HEK293 (cell line): Measurements from ENCODE around the gene FKBP8.
A peak's percentile ranks its signal among the peaks of the same experiment; 100 is the strongest.

Experiments
- GLI2 ChIP-seq: fragments of 450-650 bp; formaldehyde crosslinking; IDR thresholded peaks from 2 replicates; pipeline ENCODE4; 2017; ENCODE audit warnings: missing biosample characterization, missing genetic modification characterization, low read depth, borderline replicate concordance
- HOXC10 ChIP-seq: sonication (generic); formaldehyde crosslinking; IDR thresholded peaks from 2 replicates; pipeline ENCODE4 v1.8.1; 2023; ENCODE audit warnings: mild to moderate bottlenecking, missing genetic modification reagents
- KLF1 ChIP-seq: fragments of 450-650 bp; formaldehyde crosslinking; IDR thresholded peaks from 2 replicates; pipeline ENCODE4 v1.5.1; 2016; ENCODE audit warnings: missing biosample characterization, missing genetic modification characterization
- MYNN ChIP-seq: fragments of 450-650 bp; formaldehyde crosslinking; IDR thresholded peaks from 2 replicates; pipeline ENCODE4 v1.5.1; 2016; ENCODE audit warnings: missing biosample characterization, missing genetic modification characterization, borderline replicate concordance
- REPIN1 ChIP-seq: fragments of 450-650 bp; formaldehyde crosslinking; IDR thresholded peaks from 2 replicates; pipeline ENCODE4 v1.5.1; 2017; ENCODE audit warnings: missing biosample characterization, missing genetic modification characterization, low read depth
- SCRT2 ChIP-seq: fragments of 450-650 bp; formaldehyde crosslinking; IDR thresholded peaks from 2 replicates; pipeline ENCODE4 v1.5.1; 2016; ENCODE audit warnings: missing biosample characterization, missing genetic modification characterization
- SP2 ChIP-seq: fragments of 450-650 bp; formaldehyde crosslinking; IDR thresholded peaks from 2 replicates; pipeline ENCODE4 v1.5.1; 2016; ENCODE audit warnings: missing biosample characterization, missing genetic modification characterization
- SP7 ChIP-seq: fragments of 450-650 bp; formaldehyde crosslinking; IDR thresholded peaks from 2 replicates; pipeline ENCODE4 v1.5.1; 2016; ENCODE audit warnings: missing biosample characterization, missing genetic modification characterization
- TCF7L2 ChIP-seq: IDR thresholded peaks from 2 replicates; pipeline ENCODE4 v1.6.1; 2011; ENCODE audit warnings: low read depth, mild to moderate bottlenecking, inconsistent platforms, low read length, moderate library complexity, borderline replicate concordance
- ZNF155 ChIP-seq: fragments of 450-650 bp; formaldehyde crosslinking; IDR thresholded peaks from 2 replicates; pipeline ENCODE4 v1.5.1; 2016; ENCODE audit warnings: missing biosample characterization, missing genetic modification characterization
- ZNF24 ChIP-seq: fragments of 450-650 bp; formaldehyde crosslinking; IDR thresholded peaks from 2 replicates; pipeline ENCODE4 v1.5.1; 2016; ENCODE audit warnings: missing biosample characterization, missing genetic modification characterization
- ZNF274 ChIP-seq, 2 experiments: fragments of 200-500 bp in 1 of 2; fragments of 450-650 bp in 1 of 2; sonication (Bioruptor generic) in 1 of 2; formaldehyde crosslinking in 1 of 2; IDR thresholded peaks; 2 replicates each; pipeline versions ENCODE4 v1.5.1 to v1.6.1; 2014 to 2016; ENCODE audit warnings: borderline replicate concordance in 1 of 2, inconsistent platforms in 1 of 2, low read length in 1 of 2, missing biosample characterization in 1 of 2, missing genetic modification characterization in 1 of 2
- ZNF302 ChIP-seq: fragments of 450-650 bp; formaldehyde crosslinking; IDR thresholded peaks from 2 replicates; pipeline ENCODE4 v1.5.1; 2016; ENCODE audit warnings: missing biosample characterization, missing genetic modification characterization, low read depth
- ZNF423 ChIP-seq: fragments of 450-650 bp; formaldehyde crosslinking; IDR thresholded peaks from 2 replicates; pipeline ENCODE4 v1.5.1; 2016; ENCODE audit warnings: missing biosample characterization, missing genetic modification characterization
- ZNF48 ChIP-seq: fragments of 450-650 bp; formaldehyde crosslinking; IDR thresholded peaks from 2 replicates; pipeline ENCODE4 v1.5.1; 2016; ENCODE audit warnings: missing biosample characterization, missing genetic modification characterization
- ZNF501 ChIP-seq: fragments of 450-650 bp; formaldehyde crosslinking; IDR thresholded peaks from 2 replicates; pipeline ENCODE4 v1.5.1; 2016; ENCODE audit warnings: missing biosample characterization, missing genetic modification characterization
- ZNF514 ChIP-seq: fragments of 450-650 bp; formaldehyde crosslinking; IDR thresholded peaks from 2 replicates; pipeline ENCODE4 v1.5.1; 2016; ENCODE audit warnings: missing biosample characterization, missing genetic modification characterization
- ZNF530 ChIP-seq: fragments of 450-650 bp; formaldehyde crosslinking; IDR thresholded peaks from 2 replicates; pipeline ENCODE4 v1.5.1; 2016; ENCODE audit warnings: low read depth, missing biosample characterization, missing genetic modification characterization
- ZNF560 ChIP-seq: fragments of 450-650 bp; formaldehyde crosslinking; IDR thresholded peaks from 2 replicates; pipeline ENCODE4 v1.5.1; 2017; ENCODE audit warnings: missing biosample characterization, missing genetic modification characterization, borderline replicate concordance
- ZNF600 ChIP-seq: fragments of 450-650 bp; formaldehyde crosslinking; IDR thresholded peaks from 2 replicates; pipeline ENCODE4 v1.5.1; 2016; ENCODE audit warnings: missing biosample characterization, missing genetic modification characterization
- ZNF660 ChIP-seq: fragments of 450-650 bp; IDR thresholded peaks from 2 replicates; pipeline ENCODE4 v1.5.1; 2018; ENCODE audit warnings: missing biosample characterization, mild to moderate bottlenecking, missing genetic modification characterization
- ZNF701 ChIP-seq: fragments of 450-650 bp; formaldehyde crosslinking; IDR thresholded peaks from 2 replicates; pipeline ENCODE4 v1.5.1; 2016; ENCODE audit warnings: missing biosample characterization, missing genetic modification characterization
- ZNF791 ChIP-seq: fragments of 450-650 bp; formaldehyde crosslinking; IDR thresholded peaks from 2 replicates; pipeline ENCODE4 v1.5.1; 2016; ENCODE audit warnings: missing biosample characterization, missing genetic modification characterization
- ZSCAN16 ChIP-seq: fragments of 450-650 bp; formaldehyde crosslinking; IDR thresholded peaks from 2 replicates; pipeline ENCODE4 v1.5.1; 2016; ENCODE audit warnings: missing biosample characterization, missing genetic modification characterization
- ZSCAN30 ChIP-seq: fragments of 450-650 bp; IDR thresholded peaks from 2 replicates; pipeline ENCODE4 v1.5.1; 2018; ENCODE audit warnings: missing biosample characterization, mild to moderate bottlenecking, missing genetic modification characterization, moderate library complexity
- TF ChIP-seq, protein P1 (sequence below): fragments of 450-650 bp; formaldehyde crosslinking; IDR thresholded peaks from 2 replicates; pipeline ENCODE4 v1.5.1; 2016; ENCODE audit warnings: missing biosample characterization, missing genetic modification characterization
- TF ChIP-seq, protein P2 (sequence below): fragments of 450-650 bp; formaldehyde crosslinking; IDR thresholded peaks from 2 replicates; pipeline ENCODE4 v1.5.1; 2016; ENCODE audit warnings: missing biosample characterization, missing genetic modification characterization, borderline replicate concordance
- TF ChIP-seq, protein P3 (sequence below): fragments of 450-650 bp; formaldehyde crosslinking; optimal IDR thresholded peaks from 2 replicates; pipeline ENCODE3; 2016; ENCODE audit warnings: missing biosample characterization, mild to moderate bottlenecking, missing genetic modification characterization
- TF ChIP-seq, protein P4 (sequence below): fragments of 450-650 bp; formaldehyde crosslinking; IDR thresholded peaks from 2 replicates; pipeline ENCODE4 v1.5.1; 2016; ENCODE audit warnings: missing biosample characterization, missing genetic modification characterization
- TF ChIP-seq, protein P5 (sequence below): IDR thresholded peaks from 2 replicates; pipeline ENCODE4 v1.6.1; 2011; ENCODE audit warnings: mild to moderate bottlenecking, low read depth, low read length, borderline replicate concordance

FKBP8 gene

DNA sequence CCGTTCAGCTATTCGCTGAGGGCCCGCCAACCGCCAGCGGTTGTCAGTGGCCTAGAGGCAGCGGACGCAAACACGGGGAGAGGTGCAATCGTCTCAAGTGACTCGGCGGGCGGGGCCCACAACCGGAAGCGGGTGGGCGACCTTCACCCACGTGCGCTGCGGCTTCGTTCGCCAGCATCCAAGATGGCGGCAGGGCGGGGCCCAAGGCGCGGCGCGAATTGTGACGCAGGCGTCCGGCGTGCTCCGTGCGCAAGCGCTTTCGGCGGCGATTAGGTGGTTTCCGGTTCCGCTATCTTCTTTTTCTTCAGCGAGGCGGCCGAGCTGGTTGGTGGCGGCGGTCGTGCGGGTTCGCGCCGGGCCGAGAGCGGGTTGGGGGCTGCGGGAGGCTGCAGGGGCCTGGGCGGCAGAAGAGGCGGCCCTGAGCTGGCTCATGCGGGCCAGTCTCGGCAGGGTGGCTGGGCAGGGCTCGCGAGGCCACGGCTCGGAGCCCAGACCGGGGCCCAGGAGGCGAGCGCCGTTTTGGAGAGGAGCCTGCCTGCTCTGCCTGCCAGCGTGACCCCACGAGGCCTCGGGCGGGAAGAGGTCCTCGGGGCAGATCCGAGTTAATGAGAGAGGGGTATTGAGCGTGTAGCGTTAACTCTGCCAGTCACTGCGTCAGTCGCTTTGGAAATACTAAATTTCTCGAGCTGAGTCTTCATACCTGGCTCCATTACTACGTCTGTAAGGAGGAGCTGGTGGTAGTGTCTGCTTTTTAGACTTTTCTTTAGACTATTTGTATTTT lies 28.4 kb upstream of the FKBP8 start, which contains the start of gene UBA52 (continued):
- TF ChIP-seq MYNN, result no peak
- TF ChIP-seq SCRT2, result no peak
- no peak for TF ChIP-seq ZNF530
- no peak for TF ChIP-seq TCF7L2
- no peak for TF ChIP-seq ZNF48 (tag by site-specific recombination)
- TF ChIP-seq KLF1 (tag by site-specific recombination), result peak; percentile 96
- TF ChIP-seq ZNF423 (tag by site-specific recombination), result no peak
- TF ChIP-seq ZNF501, result 0 out of 2 replicates have a peak, but pooled peaks have one; percentile 34
- TF ChIP-seq REPIN1 (tag by site-specific recombination), result peak; percentile 84; the same call in 1 of the 2 replicates
- TF ChIP-seq ZNF155 (tag by site-specific recombination), result no peak
- no peak for TF ChIP-seq ZNF514 (tag by site-specific recombination)
- TF ChIP-seq, protein P1, sequence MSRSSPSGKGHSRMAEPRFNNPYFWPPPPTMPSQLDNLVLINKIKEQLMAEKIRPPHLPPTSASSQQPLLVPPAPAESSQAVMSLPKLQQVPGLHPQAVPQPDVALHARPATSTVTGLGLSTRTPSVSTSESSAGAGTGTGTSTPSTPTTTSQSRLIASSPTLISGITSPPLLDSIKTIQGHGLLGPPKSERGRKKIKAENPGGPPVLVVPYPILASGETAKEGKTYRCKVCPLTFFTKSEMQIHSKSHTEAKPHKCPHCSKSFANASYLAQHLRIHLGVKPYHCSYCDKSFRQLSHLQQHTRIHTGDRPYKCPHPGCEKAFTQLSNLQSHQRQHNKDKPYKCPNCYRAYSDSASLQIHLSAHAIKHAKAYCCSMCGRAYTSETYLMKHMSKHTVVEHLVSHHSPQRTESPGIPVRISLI (tag by site-specific recombination), result peak; percentile 75
- TF ChIP-seq GLI2, result no peak; the same call in 1 of the 2 replicates
- TF ChIP-seq SP2, result peak; percentile 91
- TF ChIP-seq, protein P2, sequence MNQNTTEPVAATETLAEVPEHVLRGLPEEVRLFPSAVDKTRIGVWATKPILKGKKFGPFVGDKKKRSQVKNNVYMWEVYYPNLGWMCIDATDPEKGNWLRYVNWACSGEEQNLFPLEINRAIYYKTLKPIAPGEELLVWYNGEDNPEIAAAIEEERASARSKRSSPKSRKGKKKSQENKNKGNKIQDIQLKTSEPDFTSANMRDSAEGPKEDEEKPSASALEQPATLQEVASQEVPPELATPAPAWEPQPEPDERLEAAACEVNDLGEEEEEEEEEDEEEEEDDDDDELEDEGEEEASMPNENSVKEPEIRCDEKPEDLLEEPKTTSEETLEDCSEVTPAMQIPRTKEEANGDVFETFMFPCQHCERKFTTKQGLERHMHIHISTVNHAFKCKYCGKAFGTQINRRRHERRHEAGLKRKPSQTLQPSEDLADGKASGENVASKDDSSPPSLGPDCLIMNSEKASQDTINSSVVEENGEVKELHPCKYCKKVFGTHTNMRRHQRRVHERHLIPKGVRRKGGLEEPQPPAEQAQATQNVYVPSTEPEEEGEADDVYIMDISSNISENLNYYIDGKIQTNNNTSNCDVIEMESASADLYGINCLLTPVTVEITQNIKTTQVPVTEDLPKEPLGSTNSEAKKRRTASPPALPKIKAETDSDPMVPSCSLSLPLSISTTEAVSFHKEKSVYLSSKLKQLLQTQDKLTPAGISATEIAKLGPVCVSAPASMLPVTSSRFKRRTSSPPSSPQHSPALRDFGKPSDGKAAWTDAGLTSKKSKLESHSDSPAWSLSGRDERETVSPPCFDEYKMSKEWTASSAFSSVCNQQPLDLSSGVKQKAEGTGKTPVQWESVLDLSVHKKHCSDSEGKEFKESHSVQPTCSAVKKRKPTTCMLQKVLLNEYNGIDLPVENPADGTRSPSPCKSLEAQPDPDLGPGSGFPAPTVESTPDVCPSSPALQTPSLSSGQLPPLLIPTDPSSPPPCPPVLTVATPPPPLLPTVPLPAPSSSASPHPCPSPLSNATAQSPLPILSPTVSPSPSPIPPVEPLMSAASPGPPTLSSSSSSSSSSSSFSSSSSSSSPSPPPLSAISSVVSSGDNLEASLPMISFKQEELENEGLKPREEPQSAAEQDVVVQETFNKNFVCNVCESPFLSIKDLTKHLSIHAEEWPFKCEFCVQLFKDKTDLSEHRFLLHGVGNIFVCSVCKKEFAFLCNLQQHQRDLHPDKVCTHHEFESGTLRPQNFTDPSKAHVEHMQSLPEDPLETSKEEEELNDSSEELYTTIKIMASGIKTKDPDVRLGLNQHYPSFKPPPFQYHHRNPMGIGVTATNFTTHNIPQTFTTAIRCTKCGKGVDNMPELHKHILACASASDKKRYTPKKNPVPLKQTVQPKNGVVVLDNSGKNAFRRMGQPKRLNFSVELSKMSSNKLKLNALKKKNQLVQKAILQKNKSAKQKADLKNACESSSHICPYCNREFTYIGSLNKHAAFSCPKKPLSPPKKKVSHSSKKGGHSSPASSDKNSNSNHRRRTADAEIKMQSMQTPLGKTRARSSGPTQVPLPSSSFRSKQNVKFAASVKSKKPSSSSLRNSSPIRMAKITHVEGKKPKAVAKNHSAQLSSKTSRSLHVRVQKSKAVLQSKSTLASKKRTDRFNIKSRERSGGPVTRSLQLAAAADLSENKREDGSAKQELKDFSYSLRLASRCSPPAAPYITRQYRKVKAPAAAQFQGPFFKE (tag by site-specific recombination), result no peak
- TF ChIP-seq, protein P3, sequence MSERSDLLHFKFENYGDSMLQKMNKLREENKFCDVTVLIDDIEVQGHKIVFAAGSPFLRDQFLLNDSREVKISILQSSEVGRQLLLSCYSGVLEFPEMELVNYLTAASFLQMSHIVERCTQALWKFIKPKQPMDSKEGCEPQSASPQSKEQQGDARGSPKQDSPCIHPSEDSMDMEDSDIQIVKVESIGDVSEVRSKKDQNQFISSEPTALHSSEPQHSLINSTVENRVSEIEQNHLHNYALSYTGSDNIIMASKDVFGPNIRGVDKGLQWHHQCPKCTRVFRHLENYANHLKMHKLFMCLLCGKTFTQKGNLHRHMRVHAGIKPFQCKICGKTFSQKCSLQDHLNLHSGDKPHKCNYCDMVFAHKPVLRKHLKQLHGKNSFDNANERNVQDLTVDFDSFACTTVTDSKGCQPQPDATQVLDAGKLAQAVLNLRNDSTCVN, result peak; percentile 79
- TF ChIP-seq, protein P4, sequence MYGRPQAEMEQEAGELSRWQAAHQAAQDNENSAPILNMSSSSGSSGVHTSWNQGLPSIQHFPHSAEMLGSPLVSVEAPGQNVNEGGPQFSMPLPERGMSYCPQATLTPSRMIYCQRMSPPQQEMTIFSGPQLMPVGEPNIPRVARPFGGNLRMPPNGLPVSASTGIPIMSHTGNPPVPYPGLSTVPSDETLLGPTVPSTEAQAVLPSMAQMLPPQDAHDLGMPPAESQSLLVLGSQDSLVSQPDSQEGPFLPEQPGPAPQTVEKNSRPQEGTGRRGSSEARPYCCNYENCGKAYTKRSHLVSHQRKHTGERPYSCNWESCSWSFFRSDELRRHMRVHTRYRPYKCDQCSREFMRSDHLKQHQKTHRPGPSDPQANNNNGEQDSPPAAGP, result peak; percentile 96
- TF ChIP-seq, protein P5, sequence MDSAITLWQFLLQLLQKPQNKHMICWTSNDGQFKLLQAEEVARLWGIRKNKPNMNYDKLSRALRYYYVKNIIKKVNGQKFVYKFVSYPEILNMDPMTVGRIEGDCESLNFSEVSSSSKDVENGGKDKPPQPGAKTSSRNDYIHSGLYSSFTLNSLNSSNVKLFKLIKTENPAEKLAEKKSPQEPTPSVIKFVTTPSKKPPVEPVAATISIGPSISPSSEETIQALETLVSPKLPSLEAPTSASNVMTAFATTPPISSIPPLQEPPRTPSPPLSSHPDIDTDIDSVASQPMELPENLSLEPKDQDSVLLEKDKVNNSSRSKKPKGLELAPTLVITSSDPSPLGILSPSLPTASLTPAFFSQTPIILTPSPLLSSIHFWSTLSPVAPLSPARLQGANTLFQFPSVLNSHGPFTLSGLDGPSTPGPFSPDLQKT, result peak; percentile 72; the same call in 1 of the 2 replicates
- no peak for TF ChIP-seq ZNF791 (tag by site-specific recombination)
- no peak for TF ChIP-seq ZNF560
- TF ChIP-seq ZNF701 (tag by site-specific recombination), result no peak
- peak; percentile 77 for TF ChIP-seq ZNF660 (tag by site-specific recombination)
- TF ChIP-seq ZNF302 (tag by site-specific recombination), result no peak
- TF ChIP-seq ZNF600 (tag by site-specific recombination), result no peak
- peak; percentile 58; the same call in 1 of the 2 replicates for TF ChIP-seq ZNF24 (tag by site-specific recombination)
- no peak for TF ChIP-seq ZSCAN16 (tag by site-specific recombination)
- TF ChIP-seq SP7, result peak; percentile 78
- TF ChIP-seq HOXC10 (CRISPR knock-in tag), result peak; percentile 90; the same call in 1 of the 2 replicates
- TF ChIP-seq ZSCAN30 (tag by site-specific recombination), result peak; percentile 27; the same call in 1 of the 2 replicates
- TF ChIP-seq ZNF274 (IDR thresholded peaks at IDR 0.05; ENCODE audit: low read length), result no peak
- no peak for TF ChIP-seq ZNF274 (tag by site-specific recombination; IDR thresholded peaks at IDR 0.05; ENCODE audit: borderline replicate concordance)
